Kidney tubule cell (primary cell): Measurements from ENCODE around the gene KRTAP3-2.

Experiments used
- DNase-seq: peaks from one replicate; pipeline ENCODE4 v3.0.0-alpha.2; 2018; ENCODE audit warnings: low spot score

Gene KRTAP3-2

GRCh38 chr17:40963838-40964237 is 35.9 kb downstream of the KRTAP3-2 start:
- DNase-seq = peak; percentile 64

- DNase-seq = no peak
These were observed 37.6 kb downstream of the KRTAP3-2 start for GRCh38 chr17:40962059-40962561.

- no peak for DNase-seq
These were observed 38.1 kb downstream of the KRTAP3-2 start for GRCh38 chr17:40961591-40961990.

GRCh38 chr17:40960144-40960543 is 39.6 kb downstream of the KRTAP3-2 start:
- no peak for DNase-seq

GRCh38 chr17:40958086-40958953 is 41.4 kb downstream of the KRTAP3-2 start:
- DNase-seq = peak; percentile 58

- DNase-seq = peak; percentile 97
These were observed 43.1 kb downstream of the KRTAP3-2 start for GRCh38 chr17:40956401-40957254.

GRCh38 chr17:40953881-40954280 is 45.8 kb downstream of the KRTAP3-2 start:
- DNase-seq = peak; percentile 96

- peak; percentile 96 for DNase-seq
These were observed 47.0 kb downstream of the KRTAP3-2 start for GRCh38 chr17:40952661-40953060.

- no peak for DNase-seq
These were observed 47.6 kb downstream of the KRTAP3-2 start for GRCh38 chr17:40952154-40952553.

- peak; percentile 76 for DNase-seq
These were observed 48.6 kb downstream of the KRTAP3-2 start for GRCh38 chr17:40951011-40951622.

GRCh38 chr17:40950176-40950575 is 49.5 kb downstream of the KRTAP3-2 start:
- no peak for DNase-seq

- no peak for DNase-seq
These were observed 50.3 kb downstream of the KRTAP3-2 start for GRCh38 chr17:40949418-40949817.
